HFF-Myc (cell line): Measurements from ENCODE around the gene CYP4B1.

Source experiments
- DNase-seq: peaks from one replicate; pipeline ENCODE4 v3.0.0-alpha.2; 2011; ENCODE audit warnings: low read depth; ENCODE audit errors: extremely low read depth
- H3K4me3 ChIP-seq: replicated peaks from 2 replicates; pipeline ENCODE4 v1.5.1; 2011; ENCODE audit warnings: low read depth, mild to moderate bottlenecking, control low read depth, low read length
- CTCF ChIP-seq: IDR thresholded peaks from 2 replicates; pipeline ENCODE4 v1.5.1; 2012; ENCODE audit warnings: mild to moderate bottlenecking, low read depth, low read length, control low read depth; ENCODE audit errors: missing control alignments

The CYP4B1 gene

GRCh38 chr1:46793126-46793525 lies 5.7 kb upstream of the CYP4B1 start:
- DNase-seq: no peak
- H3K4me3 ChIP-seq: no peak overlapping the region
- no peak for TF ChIP-seq CTCF

GRCh38 chr1:46797696-46798470 lies 963 bp upstream of the CYP4B1 start:
- no peak for TF ChIP-seq CTCF
- DNase-seq: no peak
- no peak overlapping the region for H3K4me3 ChIP-seq

- TF ChIP-seq CTCF: no peak
- DNase-seq: no peak
- no peak overlapping the region for H3K4me3 ChIP-seq
Measured at GRCh38 chr1:46800742-46801141, 1.9 kb downstream of the CYP4B1 start.

- no peak for DNase-seq
- TF ChIP-seq CTCF: no peak
- H3K4me3 ChIP-seq: no peak overlapping the region
Measured at GRCh38 chr1:46801323-46802055, 2.6 kb downstream of the CYP4B1 start.

- TF ChIP-seq CTCF: no peak
- H3K4me3 ChIP-seq: no peak overlapping the region
- no peak for DNase-seq
Measured at GRCh38 chr1:46802081-46802480, 3.2 kb downstream of the CYP4B1 start.

GRCh38 chr1:46802901-46803574 lies 4.2 kb downstream of the CYP4B1 start:
- DNase-seq: no peak
- H3K4me3 ChIP-seq: no peak overlapping the region
- TF ChIP-seq CTCF: no peak
